GM12801 (cell line): ENCODE results near the gene CNTNAP2.

Source experiments
- CTCF ChIP-seq: IDR thresholded peaks from one replicate; pipeline ENCODE4 v1.5.1; 2011; ENCODE audit warnings: control low read depth; ENCODE audit not compliant: insufficient read length; ENCODE audit errors: extremely low read depth

CNTNAP2 gene

GRCh38 chr7:146423446-146423845, 306.8 kb downstream of the CNTNAP2 start:
- TF ChIP-seq CTCF = no peak

- no peak for TF ChIP-seq CTCF
Observed at GRCh38 chr7:146424084-146424483, 307.5 kb downstream of the CNTNAP2 start.

- no peak for TF ChIP-seq CTCF
Observed at GRCh38 chr7:146433501-146433900, 316.9 kb downstream of the CNTNAP2 start.

GRCh38 chr7:146443102-146443501, 326.5 kb downstream of the CNTNAP2 start:
- no peak for TF ChIP-seq CTCF

GRCh38 chr7:146449625-146450024, 333.0 kb downstream of the CNTNAP2 start:
- TF ChIP-seq CTCF = no peak

GRCh38 chr7:146455091-146455655, 338.6 kb downstream of the CNTNAP2 start:
- TF ChIP-seq CTCF = no peak

- no peak for TF ChIP-seq CTCF
Observed at GRCh38 chr7:146479040-146479439, 362.4 kb downstream of the CNTNAP2 start.
